HEK293T (cell line): Measurements from ENCODE around the gene PYCR2.
"Not testable (repeated sequence)": the region's sequence is repeated elsewhere in the genome, so short reads cannot be mapped to it uniquely, and the experiment has no call there.

ENCODE experiments used
- CTCF ChIA-PET: fragments of 350-600 bp; formaldehyde crosslinking; extraction: SDS; loops from one replicate; lab custom pipeline; 2021; ENCODE audit warnings: antibody characterized with exemption, inconsistent platforms; lab: Yijun Ruan, JAX
- POLR2A ChIA-PET: fragments of 350-600 bp; formaldehyde crosslinking; extraction: SDS; loops from one replicate; lab custom pipeline; 2020; ENCODE audit warnings: antibody characterized with exemption, inconsistent platforms; lab: Yijun Ruan, JAX
- DNase-seq: peaks from one replicate; pipeline ENCODE4 v3.0.0; 2012; ENCODE audit warnings: mixed read lengths; ENCODE audit errors: extremely low spot score
- ARNT ChIP-seq: fragments of 450-650 bp; IDR thresholded peaks from 2 replicates; pipeline ENCODE4 v1.6.1; 2017; ENCODE audit warnings: mild to moderate bottlenecking
- BHLHE40 ChIP-seq: fragments of 450-650 bp; IDR thresholded peaks from 2 replicates; pipeline ENCODE4 v1.6.1; 2016; ENCODE audit warnings: mild to moderate bottlenecking, moderate library complexity, borderline replicate concordance
- CTBP1 ChIP-seq: fragments of 450-650 bp; IDR thresholded peaks from 2 replicates; pipeline ENCODE4 v1.6.1; 2016; ENCODE audit warnings: borderline replicate concordance
- ELF4 ChIP-seq: fragments of 450-650 bp; IDR thresholded peaks from 2 replicates; pipeline ENCODE4 v1.6.1; 2017; ENCODE audit warnings: antibody characterized with exemption
- FOXA1 ChIP-seq: fragments of 450-650 bp; IDR thresholded peaks from 2 replicates; pipeline ENCODE4 v1.6.1; 2016; ENCODE audit warnings: mild to moderate bottlenecking
- FOXK2 ChIP-seq: fragments of 450-650 bp; IDR thresholded peaks from 2 replicates; pipeline ENCODE4 v1.6.1; 2016; ENCODE audit warnings: mild to moderate bottlenecking
- FOXM1 ChIP-seq: fragments of 450-650 bp; IDR thresholded peaks from 2 replicates; pipeline ENCODE4 v1.6.1; 2017; ENCODE audit warnings: mild to moderate bottlenecking, borderline replicate concordance
- HDGF ChIP-seq: fragments of 450-650 bp; IDR thresholded peaks from 2 replicates; pipeline ENCODE4 v1.6.1; 2017; ENCODE audit warnings: antibody characterized with exemption, borderline replicate concordance
- L3MBTL2 ChIP-seq: fragments of 450-650 bp; conservative IDR thresholded peaks from 2 replicates; pipeline ENCODE4 v1.6.1; 2016; ENCODE audit warnings: mild to moderate bottlenecking
- LEF1 ChIP-seq: fragments of 450-650 bp; IDR thresholded peaks from 2 replicates; pipeline ENCODE4 v1.6.1; 2017; ENCODE audit warnings: mild to moderate bottlenecking, borderline replicate concordance
- NFRKB ChIP-seq: fragments of 450-650 bp; IDR thresholded peaks from 2 replicates; pipeline ENCODE4 v1.6.1; 2016; ENCODE audit warnings: mild to moderate bottlenecking, moderate library complexity
- PKNOX1 ChIP-seq: fragments of 450-650 bp; IDR thresholded peaks from 2 replicates; pipeline ENCODE4 v1.6.1; 2016
- SP1 ChIP-seq: fragments of 450-650 bp; IDR thresholded peaks from 2 replicates; pipeline ENCODE4 v1.6.1; 2017
- SUZ12 ChIP-seq: fragments of 450-650 bp; IDR thresholded peaks from 2 replicates; pipeline ENCODE4 v1.6.1; 2016; ENCODE audit warnings: mild to moderate bottlenecking
- TARDBP ChIP-seq: fragments of 450-650 bp; IDR thresholded peaks from 2 replicates; pipeline ENCODE4 v1.6.1; 2016
- ZNF384 ChIP-seq: fragments of 450-650 bp; IDR thresholded peaks from 2 replicates; pipeline ENCODE4 v1.6.1; 2016

The PYCR2 gene

GRCh38 chr1:225936523-225936922 is 12.5 kb upstream of the PYCR2 start:
- no peak for DNase-seq
- ChIA-PET CTCF (interaction anchor here (0.6 to 1.3 kb wide), 3 partner anchors 14 to 44 kb away, joined by 3 to 5 read pairs (median 3); no protein-coding TSS in a partner anchor), POLR2A (interaction anchor here (7.2 kb wide), 1 partner anchor 13 kb away, joined by 38 read pairs; the partner anchor contains the start of gene PYCR2)
- TF ChIP-seq ELF4 (no peak), LEF1 (no peak), HDGF (no peak), PKNOX1 (no peak), TARDBP (no peak), FOXA1 (no peak), FOXM1 (no peak), FOXK2 (no peak), ARNT (no peak), NFRKB (no peak), SUZ12 (no peak), CTBP1 (no peak), ZNF384 (no peak), L3MBTL2 (no peak), BHLHE40 (no peak)

DNA sequence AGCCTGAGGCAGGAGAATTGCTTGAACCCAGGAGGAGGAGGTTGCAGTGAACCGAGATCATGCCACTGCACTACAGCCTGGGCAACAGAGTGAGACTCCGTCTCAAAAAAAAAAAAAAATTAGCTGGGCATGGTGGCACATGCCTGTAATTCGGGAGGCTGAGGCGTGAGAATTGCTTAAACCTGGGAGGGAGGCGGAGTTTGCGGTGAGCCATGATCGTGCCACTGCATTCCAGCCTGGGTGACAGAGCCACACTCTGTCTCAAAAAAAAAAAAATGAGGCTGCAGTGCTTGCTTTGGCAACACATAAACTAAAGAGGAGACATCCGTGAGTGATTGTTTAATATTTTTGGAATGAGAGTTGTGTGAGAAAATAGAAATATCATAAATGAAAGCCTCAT is 12.0 kb upstream of the PYCR2 start:
- ChIA-PET POLR2A (interaction anchor here (1.3 to 7.2 kb wide), 2 partner anchors 10 to 12 kb away, joined by 4 to 38 read pairs; partner anchors contain the start of gene PYCR2), CTCF (interaction anchor here (0.6 to 1.3 kb wide), 2 partner anchors 26 to 45 kb away, joined by 3 to 5 read pairs; no protein-coding TSS in a partner anchor)
- not testable (repeated sequence) for DNase-seq

DNA sequence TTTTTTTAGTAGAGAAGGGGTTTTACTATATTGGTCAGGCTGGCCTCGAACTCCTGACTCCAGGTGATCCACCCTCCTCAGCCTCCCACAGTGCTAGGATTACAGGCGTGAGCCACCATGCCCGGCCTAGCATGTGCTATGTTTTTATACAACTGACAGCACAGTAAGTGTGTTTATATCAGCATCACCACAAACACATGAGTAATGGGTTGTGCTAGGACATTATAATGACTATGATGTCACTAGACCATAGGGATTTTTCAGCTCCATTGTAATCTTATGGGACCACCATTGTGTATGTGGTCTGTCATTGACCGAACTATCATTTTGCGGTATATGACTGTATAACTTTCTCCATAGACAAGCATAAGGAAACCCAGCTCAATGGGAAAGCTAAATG is 10.7 kb upstream of the PYCR2 start:
- POLR2A ChIA-PET: interaction anchor here (1.0 to 1.6 kb wide), 3 partner anchors 9 to 36 kb away, joined by 3 to 7 read pairs (median 4); partner anchors contain the start of gene PYCR2
- CTCF ChIA-PET: interaction anchor here (0.6 to 0.7 kb wide), 2 partner anchors 9 to 14 kb away, joined by 3 read pairs; no protein-coding TSS in a partner anchor
- TF ChIP-seq CTBP1 (no peak), SUZ12 (no peak)
- DNase-seq: no peak

DNA sequence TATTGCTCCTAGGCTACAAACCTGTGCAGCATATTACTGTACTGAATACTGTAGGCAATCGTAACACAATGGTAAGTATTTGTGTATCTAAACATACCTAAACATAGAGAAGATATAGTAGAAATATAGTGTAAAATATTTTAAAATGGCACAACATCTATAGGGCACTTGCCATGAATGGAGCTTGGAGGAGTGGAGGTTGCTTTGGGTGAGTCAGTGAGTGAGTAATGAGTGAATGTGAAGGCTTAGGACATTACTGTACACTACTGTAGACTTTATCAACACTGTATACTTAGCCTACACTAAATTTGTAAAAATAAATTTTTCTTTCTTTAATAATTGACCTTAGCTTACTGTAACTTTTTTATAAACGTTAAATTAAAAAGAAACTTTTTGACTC is 9.0 kb upstream of the PYCR2 start:
- CTCF ChIA-PET: no interaction called here

DNA sequence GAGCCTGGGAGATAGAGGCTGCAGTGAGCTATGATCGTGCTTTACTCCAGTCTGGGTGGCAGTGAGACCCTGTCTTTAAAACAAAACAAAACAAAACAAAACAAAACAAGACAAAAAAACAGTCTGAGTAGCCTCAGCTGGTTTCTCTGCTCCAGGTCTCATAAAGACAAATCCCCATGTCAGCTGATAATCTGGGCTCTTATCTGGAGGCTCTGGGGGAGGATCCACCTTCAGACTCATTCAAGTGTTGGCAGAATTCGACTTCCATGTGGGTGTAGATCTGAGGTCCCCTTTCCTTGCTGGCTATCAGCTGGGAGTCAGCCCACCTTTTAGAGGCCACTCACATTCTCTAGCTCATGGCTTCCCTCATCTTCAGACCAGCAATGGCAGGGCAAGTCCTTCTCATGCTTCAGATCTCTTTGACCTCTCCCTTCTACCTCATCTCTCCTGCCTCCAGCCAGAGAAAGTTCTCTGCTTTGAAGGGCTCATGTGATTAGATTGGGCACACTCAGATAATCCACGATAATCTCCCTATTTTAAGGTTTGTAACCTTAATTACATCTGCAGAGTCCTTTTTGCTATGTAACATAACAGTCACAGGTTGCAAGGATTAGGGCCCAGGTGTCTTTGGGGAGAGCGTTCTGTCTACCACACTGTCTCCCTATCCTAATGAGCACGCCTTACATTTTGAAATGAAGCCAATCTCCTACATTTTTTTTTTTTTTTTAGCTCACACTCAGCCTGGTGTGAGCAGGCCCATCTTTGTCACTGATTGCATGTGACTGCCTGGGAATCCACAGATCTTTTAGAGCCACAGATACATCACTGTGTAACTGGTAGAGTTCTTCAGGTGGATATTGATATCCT is 7.5 kb upstream of the PYCR2 start:
- DNase-seq: no peak
- no peak for TF ChIP-seq TARDBP
- TF ChIP-seq ARNT: no peak
- TF ChIP-seq FOXK2: no peak
- no peak for TF ChIP-seq SP1
- no peak for TF ChIP-seq ZNF384
- no peak for TF ChIP-seq LEF1
- no peak for TF ChIP-seq BHLHE40
- CTCF ChIA-PET: interaction anchor here (0.6 to 1.0 kb wide), 4 partner anchors 8 to 271 kb away, joined by 3 read pairs; no protein-coding TSS in a partner anchor
- POLR2A ChIA-PET: interaction anchor here (1.7 kb wide), 1 partner anchor 7 kb away, joined by 12 read pairs; the partner anchor contains the start of gene PYCR2

More for the DNA sequence above, 9.0 kb upstream of the PYCR2 start:
- DNase-seq: no peak
- POLR2A ChIA-PET: interaction anchor here (1.7 kb wide), 1 partner anchor 9 kb away, joined by 12 read pairs; the partner anchor contains the start of gene PYCR2
- TF ChIP-seq SUZ12 (no peak), FOXA1 (no peak), NFRKB (no peak), ELF4 (no peak), PKNOX1 (no peak), LEF1 (no peak), BHLHE40 (no peak), FOXK2 (no peak), ARNT (no peak), ZNF384 (no peak), CTBP1 (no peak), HDGF (no peak), L3MBTL2 (no peak), SP1 (no peak), TARDBP (no peak), FOXM1 (no peak)

DNA sequence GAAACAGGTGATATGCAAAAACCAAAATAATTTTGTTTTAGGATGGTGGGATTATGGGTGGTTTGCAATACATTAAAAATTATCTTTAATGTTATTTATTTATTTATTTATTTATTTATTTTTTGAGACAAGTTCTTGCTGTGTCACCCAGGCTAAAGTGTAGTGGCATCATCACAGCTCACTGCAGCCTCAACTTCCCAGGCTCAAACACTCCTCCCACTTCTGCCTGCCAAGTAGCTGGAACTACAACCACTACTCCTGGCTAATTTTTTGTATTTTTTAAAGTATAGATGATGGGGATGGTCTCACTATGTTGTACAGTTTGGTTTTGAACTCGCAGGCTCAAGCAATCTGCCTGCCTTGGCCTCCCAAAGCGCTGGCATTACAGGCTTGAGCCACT is 6.5 kb upstream of the PYCR2 start:
- ChIA-PET POLR2A (no interaction called here), CTCF (interaction anchor here (0.7 kb wide), 1 partner anchor 44 kb away, joined by 3 read pairs; no protein-coding TSS in a partner anchor)
- TF ChIP-seq FOXM1 (no peak), PKNOX1 (no peak), LEF1 (no peak), HDGF (no peak), ARNT (no peak), FOXK2 (no peak), CTBP1 (no peak), BHLHE40 (no peak), L3MBTL2 (no peak), NFRKB (no peak), SP1 (no peak), FOXA1 (no peak), TARDBP (no peak)
- no peak for DNase-seq

DNA sequence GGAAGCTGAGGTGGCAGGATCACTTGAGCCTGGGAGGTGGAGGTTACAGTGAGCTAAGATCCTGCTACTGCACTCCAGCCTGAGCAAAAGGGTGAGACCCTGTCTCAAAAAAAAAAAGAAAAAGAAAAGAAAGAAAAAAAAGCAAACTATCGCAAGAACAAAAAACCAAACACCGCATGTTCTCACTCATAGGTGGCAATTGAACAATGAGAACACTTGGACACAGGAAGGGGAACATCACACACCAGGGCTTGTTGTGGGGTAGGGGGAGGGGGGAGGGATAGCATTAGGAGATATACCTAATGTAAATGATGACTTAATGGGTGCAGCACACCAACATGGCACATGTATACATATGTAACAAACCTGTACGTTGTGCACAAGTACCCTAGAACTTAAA is 5.4 kb upstream of the PYCR2 start:
- POLR2A ChIA-PET, DNase-seq, CTCF ChIA-PET: not testable (repeated sequence)
